ENCODE results near the gene DGUOK.
"Not testable (repeated sequence)": the region's sequence is repeated elsewhere in the genome, so short reads cannot be mapped to it uniquely, and the experiment has no call there.

Gene DGUOK

GRCh38 chr2:73926493-73927327 is at the start of gene DGUOK:
TSS of gene DGUOK (plus strand) at chr2:73926880. CDS start at chr2:73926911, 31 bp downstream.
- H3K4me3 ChIP-seq (ENCODE audit: low read length) = peak within 1 kb of the TSS; percentile 78
- no peak for TF ChIP-seq CTCF (conservative IDR thresholded peaks at IDR 0.05; ENCODE audit: low read depth, low read length)
- peak; percentile 97 for DNase-seq (ENCODE audit: low read depth)

- H3K4me3 ChIP-seq (ENCODE audit: low read length) = no peak overlapping the region
- DNase-seq (ENCODE audit: low read depth) = no peak
Measured at GRCh38 chr2:73877071-73877802, 49.4 kb upstream of the DGUOK start.

GRCh38 chr2:73877984-73878383 is 48.7 kb upstream of the DGUOK start:
- H3K4me3 ChIP-seq (ENCODE audit: low read length); DNase-seq (ENCODE audit: low read depth): not testable (repeated sequence)

More at GRCh38 chr2:73877071-73877802, 49.4 kb upstream of the DGUOK start:
- TF ChIP-seq CTCF (conservative IDR thresholded peaks at IDR 0.05; ENCODE audit: low read depth, low read length) = no peak

GRCh38 chr2:73885406-73885805 is 41.3 kb upstream of the DGUOK start:
- no peak for TF ChIP-seq CTCF (conservative IDR thresholded peaks at IDR 0.05; ENCODE audit: low read depth, low read length)
- DNase-seq (ENCODE audit: low read depth) = no peak

GRCh38 chr2:73886357-73886756 is 40.3 kb upstream of the DGUOK start:
- DNase-seq (ENCODE audit: low read depth) = no peak
- H3K4me3 ChIP-seq (ENCODE audit: low read length) = no peak overlapping the region
- TF ChIP-seq CTCF (conservative IDR thresholded peaks at IDR 0.05; ENCODE audit: low read depth, low read length) = no peak

More at GRCh38 chr2:73885406-73885805, 41.3 kb upstream of the DGUOK start:
- H3K4me3 ChIP-seq (ENCODE audit: low read length) = no peak overlapping the region

- H3K4me3 ChIP-seq (ENCODE audit: low read length); DNase-seq (ENCODE audit: low read depth): not testable (repeated sequence)
Measured at GRCh38 chr2:73887596-73888353, 38.9 kb upstream of the DGUOK start.

GRCh38 chr2:73888388-73888787 is 38.3 kb upstream of the DGUOK start:
- H3K4me3 ChIP-seq (ENCODE audit: low read length) = no peak overlapping the region
- TF ChIP-seq CTCF (conservative IDR thresholded peaks at IDR 0.05; ENCODE audit: low read depth, low read length) = no peak
- DNase-seq (ENCODE audit: low read depth) = no peak

All from retinal pigment epithelial cell (primary cell).